ENCODE data around the gene CKAP2L. TPM values are rescaled to one million over a fixed set of nuclear protein-coding genes. Genes with fewer than 3 reads are reported as not detected.

Gene CKAP2L
- polyA plus RNA-seq, 1 donor, result 6.2 TPM

DNA sequence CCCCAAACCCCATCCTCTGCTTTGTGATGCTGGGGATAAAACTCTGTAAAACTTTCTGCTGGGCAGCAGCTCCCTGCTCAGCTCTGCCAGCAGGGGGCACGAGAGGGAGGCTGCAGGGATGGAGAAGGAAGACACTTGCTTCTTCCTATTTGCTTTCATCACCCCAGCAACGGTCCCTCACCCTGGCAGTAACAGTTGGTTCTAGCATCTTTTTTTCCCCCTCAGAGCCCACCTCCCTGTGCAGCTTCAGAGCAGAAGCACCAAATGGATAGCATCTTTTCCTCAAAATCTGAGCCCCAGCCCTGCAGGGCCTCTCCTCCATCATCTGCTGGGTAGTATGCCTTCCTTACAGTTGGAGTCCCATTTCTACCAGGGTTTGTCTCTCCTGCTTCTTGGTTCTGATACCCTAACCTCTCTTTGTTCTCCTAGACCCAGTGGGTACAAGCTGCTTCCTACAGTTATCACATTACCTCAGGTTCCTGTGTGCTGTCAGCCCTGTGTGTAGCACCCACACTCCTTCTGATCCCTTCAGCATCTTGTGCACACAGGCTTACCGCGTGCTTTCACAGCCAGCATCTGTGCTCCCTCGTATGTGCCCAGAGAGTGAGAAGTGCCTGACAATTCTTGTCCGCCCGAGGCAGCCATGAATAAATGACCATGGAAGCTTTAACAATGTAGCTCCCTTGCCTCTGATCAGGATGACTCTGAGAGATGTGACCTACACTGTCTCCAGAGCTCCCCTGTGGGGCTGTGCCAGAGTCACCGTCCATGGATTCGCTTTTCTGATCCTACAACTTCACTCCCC lies 14.5 kb downstream of the CKAP2L start:
- no peaks in the 10 kb centered on the region for H3K9me3 ChIP-seq (ENCODE audit: control insufficient read depth, low read depth, low read length)
- H3K4me1 ChIP-seq (ENCODE audit: control insufficient read depth, insufficient read depth, low read length), result peaks cover 13% of the 10 kb centered on the region
- no peaks in the 10 kb centered on the region for H3K27me3 ChIP-seq (ENCODE audit: control insufficient read depth, insufficient read depth, low read length)
- WGBS (ENCODE audit: insufficient coverage, low lambda C conversion rate), result no CpG with 5 or more reads among the region's 9 CpGs
- H3K27ac ChIP-seq (ENCODE audit: low read length), result no peak overlapping the region
- H3K36me3 ChIP-seq (ENCODE audit: control insufficient read depth, insufficient read depth, low read length), result peaks cover 2% of the 10 kb centered on the region
- H3K4me3 ChIP-seq (ENCODE audit: low read length), result no peak overlapping the region
- DNase-seq, result peak; percentile 74 to 75

DNA sequence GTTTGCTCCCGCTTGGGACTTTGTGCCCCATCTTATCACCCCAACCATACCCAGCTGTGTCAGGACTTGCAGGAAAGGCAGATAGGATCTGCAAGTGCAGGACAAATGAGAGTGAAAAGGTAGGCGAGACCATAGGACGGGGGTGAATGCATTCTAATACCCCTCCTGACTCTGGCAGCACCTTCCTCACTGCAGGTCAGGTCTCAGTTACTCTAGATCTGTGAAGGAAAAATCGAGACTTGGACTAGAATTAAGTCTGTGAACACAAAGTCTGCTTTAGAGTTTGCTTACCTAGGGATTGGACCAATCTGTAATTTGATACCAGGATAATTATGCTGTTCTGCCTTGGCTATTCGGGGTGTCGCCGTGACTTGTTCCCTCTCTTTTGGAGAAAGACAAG lies 23.9 kb downstream of the CKAP2L start:
- Histone ChIP-seq H3K27me3 (ENCODE audit: control insufficient read depth, insufficient read depth, low read length) (no peaks in the 10 kb centered on the region), H3K9me3 (ENCODE audit: control insufficient read depth, low read depth, low read length) (no peaks in the 10 kb centered on the region), H3K36me3 (ENCODE audit: control insufficient read depth, insufficient read depth, low read length) (peaks cover 15% of the 10 kb centered on the region), H3K4me1 (ENCODE audit: control insufficient read depth, insufficient read depth, low read length) (peaks cover 24% of the 10 kb centered on the region), H3K4me3 (ENCODE audit: low read length) (no peak overlapping the region), H3K27ac (ENCODE audit: low read length) (no peak overlapping the region)
- no CpG with 5 or more reads among the region's 7 CpGs for WGBS (ENCODE audit: insufficient coverage, low lambda C conversion rate)
- peak in 1 of 2 donors; percentile 70 for DNase-seq

DNA sequence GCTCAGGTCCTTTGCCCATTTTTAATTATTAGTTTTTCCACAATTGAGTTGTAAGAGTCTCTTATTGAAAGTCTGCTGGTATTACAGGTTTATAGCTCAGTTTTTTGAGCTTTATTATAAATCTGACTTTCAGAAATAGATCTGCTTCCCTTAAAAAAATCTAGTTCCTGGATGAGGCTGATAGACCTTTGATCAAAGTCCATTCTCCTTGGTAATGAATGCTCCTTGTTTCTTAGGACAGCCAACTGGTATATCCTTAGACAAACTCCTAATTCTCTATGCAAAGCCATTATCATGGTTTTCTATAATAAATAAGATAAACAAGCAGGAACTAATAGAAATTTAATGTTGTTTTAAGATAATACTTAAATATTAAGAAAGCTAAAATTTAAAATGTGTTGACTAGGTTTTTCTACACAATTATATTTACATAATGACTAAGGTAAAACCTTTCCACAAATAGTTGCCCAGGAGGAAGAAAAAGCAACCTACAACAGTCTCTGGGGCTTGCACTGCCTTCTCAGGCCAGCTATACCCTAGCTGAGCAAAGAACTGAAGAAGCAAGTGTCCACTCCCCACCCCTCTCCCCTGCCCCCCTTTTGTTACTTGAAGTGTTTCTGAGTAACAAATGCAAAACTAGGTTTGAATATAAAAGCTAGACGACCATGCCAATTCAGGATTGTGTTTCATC lies 26.7 kb downstream of the CKAP2L start:
- Histone ChIP-seq H3K27ac (ENCODE audit: low read length) (peak overlapping the region; percentile 59), H3K36me3 (ENCODE audit: control insufficient read depth, insufficient read depth, low read length) (peaks cover 8% of the 10 kb centered on the region), H3K9me3 (ENCODE audit: control insufficient read depth, low read depth, low read length) (no peaks in the 10 kb centered on the region), H3K4me3 (ENCODE audit: low read length) (no peak overlapping the region), H3K4me1 (ENCODE audit: control insufficient read depth, insufficient read depth, low read length) (peaks cover 35% of the 10 kb centered on the region), H3K27me3 (ENCODE audit: control insufficient read depth, insufficient read depth, low read length) (no peaks in the 10 kb centered on the region)
- peak in 1 of 2 donors; percentile 74 for DNase-seq
- WGBS (ENCODE audit: insufficient coverage, low lambda C conversion rate), result 80% methylated on average over 1 of the region's 1 CpG

DNA sequence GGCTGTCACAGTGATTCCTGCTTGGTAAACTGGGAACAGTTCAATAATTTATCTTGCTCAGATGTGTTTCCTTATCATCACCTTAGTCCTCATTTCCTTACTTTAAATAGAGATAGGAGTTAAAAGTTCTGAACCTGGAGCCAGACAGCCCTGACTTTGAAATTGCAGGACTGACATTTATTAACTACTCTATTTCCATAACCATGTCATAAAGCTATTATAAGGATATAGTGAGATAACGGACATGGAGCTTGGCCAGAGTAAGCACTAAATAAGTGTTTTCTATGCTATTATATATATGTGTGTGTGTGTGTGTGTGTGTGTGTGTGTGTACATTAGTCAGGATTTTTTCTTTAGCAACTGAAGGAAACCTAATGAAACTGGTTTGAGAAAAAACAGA lies 30.5 kb downstream of the CKAP2L start:
- peak; percentile 61 to 89 for DNase-seq
- no peaks in the 10 kb centered on the region for H3K36me3 ChIP-seq (ENCODE audit: control insufficient read depth, insufficient read depth, low read length)
- no peaks in the 10 kb centered on the region for H3K27me3 ChIP-seq (ENCODE audit: control insufficient read depth, insufficient read depth, low read length)
- H3K4me1 ChIP-seq (ENCODE audit: control insufficient read depth, insufficient read depth, low read length), result peaks cover 21% of the 10 kb centered on the region
- H3K9me3 ChIP-seq (ENCODE audit: control insufficient read depth, low read depth, low read length), result no peaks in the 10 kb centered on the region
- no CpG with 5 or more reads among the region's 1 CpG for WGBS (ENCODE audit: insufficient coverage, low lambda C conversion rate)
- H3K27ac ChIP-seq (ENCODE audit: low read length), result peak overlapping the region; percentile 76
- no peak overlapping the region for H3K4me3 ChIP-seq (ENCODE audit: low read length)

DNA sequence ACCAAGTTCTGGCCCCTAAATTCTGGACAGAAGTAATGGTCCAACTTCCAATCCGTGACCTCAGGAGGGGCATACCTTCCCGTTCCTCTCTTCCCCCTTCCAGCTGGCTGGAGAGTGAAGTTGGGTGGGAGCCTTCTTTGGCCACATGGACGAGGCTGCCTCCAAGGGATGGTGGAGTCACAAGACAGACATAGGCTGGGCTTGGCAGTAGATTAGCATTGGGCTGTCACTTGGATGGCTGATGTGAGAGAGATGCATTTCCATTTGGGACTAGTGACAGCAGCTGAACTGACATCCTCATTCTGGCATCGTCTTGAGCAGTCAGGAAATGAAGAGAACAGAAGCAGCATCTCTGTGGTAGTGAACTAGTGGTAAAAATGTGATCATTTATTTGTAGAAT lies 31.0 kb downstream of the CKAP2L start:
- H3K4me3 ChIP-seq (ENCODE audit: low read length), result no peak overlapping the region
- peaks cover 20% of the 10 kb centered on the region for H3K4me1 ChIP-seq (ENCODE audit: control insufficient read depth, insufficient read depth, low read length)
- peak overlapping the region; percentile 76 for H3K27ac ChIP-seq (ENCODE audit: low read length)
- WGBS (ENCODE audit: insufficient coverage, low lambda C conversion rate), result no CpG with 5 or more reads among the region's 4 CpGs
- no peaks in the 10 kb centered on the region for H3K36me3 ChIP-seq (ENCODE audit: control insufficient read depth, insufficient read depth, low read length)
- no peaks in the 10 kb centered on the region for H3K27me3 ChIP-seq (ENCODE audit: control insufficient read depth, insufficient read depth, low read length)
- DNase-seq, result no peak
- H3K9me3 ChIP-seq (ENCODE audit: control insufficient read depth, low read depth, low read length), result no peaks in the 10 kb centered on the region

DNA sequence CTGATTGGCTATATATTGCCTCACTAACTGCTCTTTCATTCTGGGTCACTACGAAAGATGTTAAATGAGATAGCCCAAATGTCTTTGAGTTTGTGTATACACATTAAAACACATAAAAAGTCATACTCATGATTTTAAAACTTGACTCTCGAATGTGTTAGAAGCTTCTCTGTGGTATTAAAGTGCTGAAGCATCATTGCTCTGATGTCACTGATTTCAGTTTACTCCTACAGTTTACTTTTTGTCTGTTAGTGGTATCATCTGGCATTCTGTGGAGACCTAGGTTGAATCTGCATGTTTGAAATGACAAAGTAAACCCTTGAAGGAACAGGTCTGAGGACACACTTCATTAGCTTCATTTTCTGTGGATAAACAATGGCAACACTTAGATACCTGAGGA lies 32.9 kb downstream of the CKAP2L start:
- H3K36me3 ChIP-seq (ENCODE audit: control insufficient read depth, insufficient read depth, low read length), result no peaks in the 10 kb centered on the region
- H3K4me3 ChIP-seq (ENCODE audit: low read length), result no peak overlapping the region
- no peaks in the 10 kb centered on the region for H3K27me3 ChIP-seq (ENCODE audit: control insufficient read depth, insufficient read depth, low read length)
- H3K4me1 ChIP-seq (ENCODE audit: control insufficient read depth, insufficient read depth, low read length), result peaks cover 16% of the 10 kb centered on the region
- DNase-seq, result no peak
- H3K27ac ChIP-seq (ENCODE audit: low read length), result no peak overlapping the region
- WGBS (ENCODE audit: insufficient coverage, low lambda C conversion rate), result 80% methylated on average over 2 of the region's 2 CpGs
- no peaks in the 10 kb centered on the region for H3K9me3 ChIP-seq (ENCODE audit: control insufficient read depth, low read depth, low read length)

DNA sequence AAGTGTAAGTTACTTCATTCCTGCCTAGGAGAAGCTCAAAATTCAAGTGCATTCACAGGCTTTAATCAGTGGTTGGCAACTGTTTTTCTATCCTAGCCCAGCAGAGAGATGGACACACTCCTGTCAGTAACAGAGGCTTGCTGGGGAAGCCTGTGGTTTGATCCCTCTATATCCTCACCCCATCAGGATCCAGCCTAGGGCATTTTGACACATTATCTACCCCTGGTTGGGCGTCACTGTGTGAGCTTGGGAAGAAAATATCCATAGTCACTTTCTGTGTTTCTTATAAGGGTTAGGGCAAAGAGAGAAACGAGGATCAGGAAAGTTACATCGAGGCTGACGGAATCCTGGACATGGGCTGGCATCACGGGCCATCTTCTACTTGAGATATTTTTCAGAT lies 33.6 kb downstream of the CKAP2L start:
- no peak overlapping the region for H3K4me3 ChIP-seq (ENCODE audit: low read length)
- no peaks in the 10 kb centered on the region for H3K9me3 ChIP-seq (ENCODE audit: control insufficient read depth, low read depth, low read length)

DNA sequence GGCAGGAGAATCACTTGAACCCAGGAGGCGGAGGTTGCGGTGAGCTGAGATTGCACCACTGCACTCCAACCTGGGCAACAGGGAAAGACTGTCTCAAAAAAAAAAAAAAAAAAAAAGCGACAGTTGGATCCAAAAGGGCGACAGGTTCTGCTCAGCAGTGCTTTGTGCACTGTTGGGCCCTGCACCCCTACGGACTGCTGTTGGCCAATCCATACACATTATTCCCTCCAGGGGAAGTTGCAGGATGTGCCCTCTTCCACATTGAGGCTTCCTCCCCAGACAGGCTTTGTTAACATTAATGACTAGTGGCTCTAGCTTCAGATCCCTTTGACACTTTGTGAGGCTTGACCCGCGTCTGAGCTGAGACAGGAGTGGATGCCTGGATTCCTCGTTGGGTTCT lies 34.2 kb downstream of the CKAP2L start:
- Histone ChIP-seq H3K4me1 (ENCODE audit: control insufficient read depth, insufficient read depth, low read length) (peaks cover 27% of the 10 kb centered on the region), H3K27me3 (ENCODE audit: control insufficient read depth, insufficient read depth, low read length) (no peaks in the 10 kb centered on the region), H3K9me3 (ENCODE audit: control insufficient read depth, low read depth, low read length) (no peaks in the 10 kb centered on the region), H3K36me3 (ENCODE audit: control insufficient read depth, insufficient read depth, low read length) (no peaks in the 10 kb centered on the region), H3K27ac (ENCODE audit: low read length) (no peak overlapping the region), H3K4me3 (ENCODE audit: low read length) (no peak overlapping the region)
- DNase-seq, result no peak
- no CpG with 5 or more reads among the region's 8 CpGs for WGBS (ENCODE audit: insufficient coverage, low lambda C conversion rate)

More for the DNA sequence above, 33.6 kb downstream of the CKAP2L start:
- Histone ChIP-seq H3K36me3 (ENCODE audit: control insufficient read depth, insufficient read depth, low read length) (no peaks in the 10 kb centered on the region), H3K27ac (ENCODE audit: low read length) (no peak overlapping the region), H3K4me1 (ENCODE audit: control insufficient read depth, insufficient read depth, low read length) (peaks cover 23% of the 10 kb centered on the region), H3K27me3 (ENCODE audit: control insufficient read depth, insufficient read depth, low read length) (no peaks in the 10 kb centered on the region)
- 100% methylated on average over 4 of the region's 5 CpGs for WGBS (ENCODE audit: insufficient coverage, low lambda C conversion rate)
- DNase-seq, result no peak

DNA sequence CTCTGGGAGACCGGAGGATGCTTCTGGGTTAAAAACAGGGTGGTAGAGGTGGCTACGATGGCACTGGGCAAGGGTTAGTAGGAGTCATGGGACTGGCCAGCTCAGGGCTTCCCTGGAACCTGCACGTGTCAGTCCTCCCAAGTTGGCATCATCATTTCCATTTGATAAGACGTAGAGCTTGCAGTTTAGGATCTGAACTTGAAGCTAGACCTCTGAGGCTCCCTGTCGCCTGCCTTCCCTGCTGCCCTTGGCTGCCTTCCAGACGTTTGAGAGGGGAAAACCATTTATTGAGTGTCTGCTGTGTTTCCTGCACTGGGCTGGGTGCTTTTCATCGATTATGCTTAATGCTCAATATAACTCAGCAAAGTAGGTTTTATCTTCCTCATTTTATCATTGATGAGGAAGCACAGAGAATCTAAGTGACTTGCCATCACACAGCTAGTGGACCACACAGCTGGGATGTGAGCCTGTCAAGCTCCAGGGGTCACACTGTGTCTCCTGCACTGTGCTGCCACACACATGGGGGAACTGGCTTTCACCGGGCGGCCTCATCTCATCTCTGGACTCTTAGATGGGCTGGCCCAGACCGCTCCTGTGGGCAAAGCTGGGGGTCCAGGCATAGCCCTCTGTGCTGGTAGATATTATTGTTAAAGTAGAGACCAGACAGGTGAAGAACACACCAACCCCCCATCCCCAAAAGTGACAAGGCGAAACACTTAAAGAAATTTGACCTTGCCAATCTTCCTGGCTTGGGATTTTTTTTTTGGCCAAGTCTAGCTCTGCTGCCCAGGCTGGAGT lies 35.8 kb downstream of the CKAP2L start:
- Histone ChIP-seq H3K9me3 (ENCODE audit: control insufficient read depth, low read depth, low read length) (no peaks in the 10 kb centered on the region), H3K36me3 (ENCODE audit: control insufficient read depth, insufficient read depth, low read length) (no peaks in the 10 kb centered on the region), H3K27ac (ENCODE audit: low read length) (no peak overlapping the region), H3K4me3 (ENCODE audit: low read length) (no peak overlapping the region), H3K4me1 (ENCODE audit: control insufficient read depth, insufficient read depth, low read length) (peaks cover 28% of the 10 kb centered on the region), H3K27me3 (ENCODE audit: control insufficient read depth, insufficient read depth, low read length) (no peaks in the 10 kb centered on the region)
- WGBS (ENCODE audit: insufficient coverage, low lambda C conversion rate), result no CpG with 5 or more reads among the region's 11 CpGs
- no peak for DNase-seq

DNA sequence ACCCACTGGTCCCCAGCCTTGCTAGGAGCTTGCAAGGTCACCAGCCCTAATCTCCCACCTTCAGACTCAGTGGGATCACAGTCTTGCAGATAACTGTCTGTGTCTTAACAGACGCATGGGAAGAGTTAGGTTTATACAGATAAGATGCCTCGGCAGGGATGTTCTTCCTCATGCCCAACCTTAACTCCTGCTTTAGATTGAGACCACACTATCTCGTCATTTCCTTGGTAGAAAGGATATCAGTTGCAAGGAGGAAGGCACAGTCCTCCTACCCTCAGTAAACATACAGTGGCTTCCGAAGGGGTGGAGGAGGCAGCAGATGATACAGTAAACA lies 36.4 kb downstream of the CKAP2L start:
- no peak overlapping the region for H3K4me3 ChIP-seq (ENCODE audit: low read length)
- WGBS (ENCODE audit: insufficient coverage, low lambda C conversion rate), result 100% methylated on average over 1 of the region's 4 CpGs
- DNase-seq, result no peak
- peaks cover 25% of the 10 kb centered on the region for H3K4me1 ChIP-seq (ENCODE audit: control insufficient read depth, insufficient read depth, low read length)
- H3K27me3 ChIP-seq (ENCODE audit: control insufficient read depth, insufficient read depth, low read length), result no peaks in the 10 kb centered on the region
- H3K27ac ChIP-seq (ENCODE audit: low read length), result no peak overlapping the region
- H3K9me3 ChIP-seq (ENCODE audit: control insufficient read depth, low read depth, low read length), result no peaks in the 10 kb centered on the region
- no peaks in the 10 kb centered on the region for H3K36me3 ChIP-seq (ENCODE audit: control insufficient read depth, insufficient read depth, low read length)
